ENCODE data around the gene UBE2G2. TPM values are rescaled to one million over a fixed set of nuclear protein-coding genes. Genes with fewer than 3 reads are reported as not detected.

Gene UBE2G2
- total RNA-seq, 4 donors from 2014 or later: 40.8 to 78.0 (median 60.5) TPM

DNA sequence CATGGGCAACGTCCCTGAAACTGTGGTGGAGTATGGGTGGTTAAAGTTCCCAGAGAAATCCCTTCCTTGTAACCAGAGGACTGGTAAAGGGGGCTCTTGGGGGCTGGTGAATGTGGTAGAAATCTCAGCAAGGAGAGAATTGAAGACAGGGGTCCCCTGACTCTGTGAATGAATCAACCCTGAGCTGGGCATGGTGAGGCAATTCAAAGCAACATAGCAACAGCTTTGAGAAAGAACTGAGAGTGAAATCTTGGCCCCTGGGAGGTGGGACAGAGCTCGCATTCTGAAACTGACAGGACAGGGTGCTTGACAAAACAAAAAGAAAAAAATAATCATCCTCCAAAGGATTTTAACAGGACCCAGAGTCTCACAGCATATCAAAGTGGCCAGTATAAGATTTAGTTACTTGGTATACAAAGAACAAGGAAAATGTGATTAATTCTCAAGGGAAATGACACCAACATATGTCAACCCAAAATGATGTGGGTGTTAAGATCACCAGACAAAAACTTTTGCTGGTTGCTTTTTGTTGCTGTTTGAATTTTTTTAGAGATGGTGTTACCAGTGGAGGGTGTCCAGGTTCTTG is 28.0 kb upstream of the UBE2G2 start:
- Histone ChIP-seq H3K36me3 (no peaks in the 10 kb centered on the region), H3K4me1 (no peaks in the 10 kb centered on the region), H3K9me3 (peaks cover 15 to 19% of the 10 kb centered on the region in 2 donors), H3K27ac (no peak overlapping the region), H3K4me3 (no peak overlapping the region), H3K27me3 (no peaks in the 10 kb centered on the region)
- TF ChIP-seq POLR2A (IDR thresholded peaks at IDR 0.05): no peak
- TF ChIP-seq EP300 (IDR thresholded peaks at IDR 0.05; ENCODE audit: low read depth): no peak
- TF ChIP-seq CTCF (IDR thresholded peaks at IDR 0.05): no peak
- TF ChIP-seq POLR2AphosphoS5 (IDR thresholded peaks at IDR 0.05): no peak
- WGBS, 2 donors (ENCODE audit: low coverage in 1 of 2): 49 to 100% methylated on average over 1 to 2 of the region's 2 CpGs
- intact Hi-C loops (cut with DNase I; ENCODE audit: low total_unique reads) (no loop called here), in situ Hi-C loops (cut with MboI; ENCODE audit: low pct_ligation_motif_present in 1 of 4, low pct_unique_long_range_greater_than_20kb in 1 of 4, low sequenced_read_pairs in 3 of 4) (no loop called here)
- DNase-seq: no peak

GRCh38 chr21:44828362-44829056 is 26.9 kb upstream of the UBE2G2 start:
- H3K27ac ChIP-seq: no peak overlapping the region
- no peaks in the 10 kb centered on the region for H3K36me3 ChIP-seq
- 89 to 91% methylated on average over 4 of the region's 4 CpGs for WGBS, 2 donors (ENCODE audit: low coverage in 1 of 2)
- intact Hi-C loops (cut with DNase I; ENCODE audit: low total_unique reads) (no loop called here), in situ Hi-C loops (cut with MboI; ENCODE audit: low pct_ligation_motif_present in 1 of 4, low pct_unique_long_range_greater_than_20kb in 1 of 4, low sequenced_read_pairs in 3 of 4) (no loop called here)
- peaks cover 15 to 21% of the 10 kb centered on the region in 2 donors for H3K9me3 ChIP-seq
- H3K4me3 ChIP-seq: no peak overlapping the region
- no peaks in the 10 kb centered on the region for H3K27me3 ChIP-seq
- no peaks in the 10 kb centered on the region for H3K4me1 ChIP-seq
- no peak for DNase-seq
- TF ChIP-seq EP300 (IDR thresholded peaks at IDR 0.05; ENCODE audit: low read depth) (no peak), CTCF (IDR thresholded peaks at IDR 0.05) (no peak), POLR2A (IDR thresholded peaks at IDR 0.05) (no peak), POLR2AphosphoS5 (IDR thresholded peaks at IDR 0.05) (no peak)

- WGBS, 2 donors (ENCODE audit: low coverage in 1 of 2): 88 to 92% methylated on average over 1 of the region's 1 CpG
- intact Hi-C loops (cut with DNase I; ENCODE audit: low total_unique reads): no loop called here
Measured at GRCh38 chr21:44823179-44823660, 21.6 kb upstream of the UBE2G2 start.

More at GRCh38 chr21:44823179-44823660, 21.6 kb upstream of the UBE2G2 start:
- no peak overlapping the region for H3K4me3 ChIP-seq
- DNase-seq: no peak
- H3K4me1 ChIP-seq: peaks cover 0 to 5% (median 2%) of the 10 kb centered on the region in 4 donors
- peaks cover 23% of the 10 kb centered on the region in 2 donors for H3K9me3 ChIP-seq
- no peak overlapping the region for H3K27ac ChIP-seq
- no peaks in the 10 kb centered on the region for H3K27me3 ChIP-seq
- TF ChIP-seq CTCF (IDR thresholded peaks at IDR 0.05): no peak
- TF ChIP-seq POLR2A (IDR thresholded peaks at IDR 0.05): no peak
- TF ChIP-seq EP300 (IDR thresholded peaks at IDR 0.05; ENCODE audit: low read depth): no peak
- no peak for TF ChIP-seq POLR2AphosphoS5 (IDR thresholded peaks at IDR 0.05)
- in situ Hi-C loops (cut with MboI; ENCODE audit: low pct_ligation_motif_present in 1 of 4, low pct_unique_long_range_greater_than_20kb in 1 of 4, low sequenced_read_pairs in 3 of 4): loop anchor here in 1 of 4 donors (25.0 kb wide), 1 partner anchor 114 kb away; the partner anchor contains the start of gene SLX9
- H3K36me3 ChIP-seq: no peaks in the 10 kb centered on the region
